Measurements from ENCODE around the gene INTS3. TPM values are rescaled to one million over a fixed set of nuclear protein-coding genes. Genes with fewer than 3 reads are reported as not detected.

Gene INTS3
- total RNA-seq, 2 donors from 2014 or later: 21.8 to 26.7 TPM

GRCh38 chr1:153688276-153688675 lies 39.6 kb upstream of the INTS3 start:
- Histone ChIP-seq H3K4me1 (no peaks in the 10 kb centered on the region), H3K27me3 (no peaks in the 10 kb centered on the region), H3K36me3 (peaks cover 11% of the 10 kb centered on the region), H3K9me3 (no peaks in the 10 kb centered on the region), H3K4me3 (no peak overlapping the region), H3K27ac (no peak overlapping the region)
- TF ChIP-seq, protein P1, sequence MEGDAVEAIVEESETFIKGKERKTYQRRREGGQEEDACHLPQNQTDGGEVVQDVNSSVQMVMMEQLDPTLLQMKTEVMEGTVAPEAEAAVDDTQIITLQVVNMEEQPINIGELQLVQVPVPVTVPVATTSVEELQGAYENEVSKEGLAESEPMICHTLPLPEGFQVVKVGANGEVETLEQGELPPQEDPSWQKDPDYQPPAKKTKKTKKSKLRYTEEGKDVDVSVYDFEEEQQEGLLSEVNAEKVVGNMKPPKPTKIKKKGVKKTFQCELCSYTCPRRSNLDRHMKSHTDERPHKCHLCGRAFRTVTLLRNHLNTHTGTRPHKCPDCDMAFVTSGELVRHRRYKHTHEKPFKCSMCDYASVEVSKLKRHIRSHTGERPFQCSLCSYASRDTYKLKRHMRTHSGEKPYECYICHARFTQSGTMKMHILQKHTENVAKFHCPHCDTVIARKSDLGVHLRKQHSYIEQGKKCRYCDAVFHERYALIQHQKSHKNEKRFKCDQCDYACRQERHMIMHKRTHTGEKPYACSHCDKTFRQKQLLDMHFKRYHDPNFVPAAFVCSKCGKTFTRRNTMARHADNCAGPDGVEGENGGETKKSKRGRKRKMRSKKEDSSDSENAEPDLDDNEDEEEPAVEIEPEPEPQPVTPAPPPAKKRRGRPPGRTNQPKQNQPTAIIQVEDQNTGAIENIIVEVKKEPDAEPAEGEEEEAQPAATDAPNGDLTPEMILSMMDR (IDR thresholded peaks at IDR 0.05): no peak
- no peak for DNase-seq (ENCODE audit: low spot score)

DNA sequence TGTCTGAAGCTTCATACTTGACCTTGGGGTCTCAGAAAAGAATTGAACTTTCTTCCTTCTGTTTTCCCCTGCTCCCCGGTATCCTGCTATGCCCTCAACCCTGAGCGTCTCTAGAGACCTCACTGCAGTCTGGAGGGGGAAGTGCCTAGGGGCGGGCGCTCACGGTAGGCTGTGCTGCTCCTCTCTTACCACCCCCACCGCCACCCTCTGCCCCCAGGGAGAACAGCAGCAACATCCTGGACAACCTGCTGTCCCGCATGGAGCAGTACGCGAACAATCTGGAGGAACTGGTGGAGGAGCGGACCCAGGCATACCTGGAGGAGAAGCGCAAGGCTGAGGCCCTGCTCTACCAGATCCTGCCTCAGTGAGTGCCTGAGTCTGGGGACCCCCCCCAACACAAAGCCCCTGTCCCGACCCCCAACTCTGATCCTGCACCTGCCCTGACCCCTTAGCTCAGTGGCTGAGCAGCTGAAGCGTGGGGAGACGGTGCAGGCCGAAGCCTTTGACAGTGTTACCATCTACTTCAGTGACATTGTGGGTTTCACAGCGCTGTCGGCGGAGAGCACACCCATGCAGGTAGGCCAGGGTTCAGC lies 39.0 kb upstream of the INTS3 start:
- Histone ChIP-seq H3K27me3 (no peaks in the 10 kb centered on the region), H3K36me3 (peaks cover 11% of the 10 kb centered on the region), H3K4me1 (no peaks in the 10 kb centered on the region), H3K9me3 (no peaks in the 10 kb centered on the region), H3K4me3 (no peak overlapping the region), H3K27ac (no peak overlapping the region)
- TF ChIP-seq, protein P1 (IDR thresholded peaks at IDR 0.05): no peak
- no peak for DNase-seq (ENCODE audit: low spot score)

- TF ChIP-seq, protein P1 (IDR thresholded peaks at IDR 0.05): no peak
- Histone ChIP-seq H3K4me3 (no peak overlapping the region), H3K9me3 (no peaks in the 10 kb centered on the region), H3K27me3 (no peaks in the 10 kb centered on the region), H3K4me1 (peaks cover 0 to 16% of the 10 kb centered on the region in 2 donors), H3K36me3 (peaks cover 4% of the 10 kb centered on the region), H3K27ac (no peak overlapping the region)
- DNase-seq (ENCODE audit: low spot score): no peak
Observed at GRCh38 chr1:153693466-153693865, 34.4 kb upstream of the INTS3 start.

DNA sequence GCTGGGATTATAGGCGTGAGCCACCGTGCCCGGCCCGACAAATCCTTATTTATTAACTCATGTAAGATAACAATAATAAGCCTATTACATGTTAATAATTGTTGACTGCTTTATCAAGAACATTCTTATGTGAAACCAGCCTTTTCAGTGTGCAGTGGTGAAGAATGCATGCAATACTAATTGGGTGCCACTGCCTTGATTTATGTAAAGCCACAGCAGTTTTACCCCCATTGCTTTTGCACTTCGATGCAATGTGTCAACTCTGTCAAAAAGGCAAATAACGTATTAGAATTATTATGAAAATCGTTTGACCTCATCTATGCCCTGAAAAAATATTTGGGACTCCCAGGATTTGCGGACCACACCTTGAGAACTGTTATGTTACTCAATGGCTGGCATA lies 31.1 kb upstream of the INTS3 start:
- H3K9me3 ChIP-seq: no peaks in the 10 kb centered on the region
- H3K27me3 ChIP-seq: no peaks in the 10 kb centered on the region
- no peak overlapping the region for H3K4me3 ChIP-seq
- TF ChIP-seq, protein P1 (IDR thresholded peaks at IDR 0.05): no peak
- H3K4me1 ChIP-seq: peaks cover 0 to 33% of the 10 kb centered on the region in 2 donors
- no peak for DNase-seq (ENCODE audit: low spot score)
- H3K36me3 ChIP-seq: no peaks in the 10 kb centered on the region
- H3K27ac ChIP-seq: peak overlapping the region; percentile 84 to 91

DNA sequence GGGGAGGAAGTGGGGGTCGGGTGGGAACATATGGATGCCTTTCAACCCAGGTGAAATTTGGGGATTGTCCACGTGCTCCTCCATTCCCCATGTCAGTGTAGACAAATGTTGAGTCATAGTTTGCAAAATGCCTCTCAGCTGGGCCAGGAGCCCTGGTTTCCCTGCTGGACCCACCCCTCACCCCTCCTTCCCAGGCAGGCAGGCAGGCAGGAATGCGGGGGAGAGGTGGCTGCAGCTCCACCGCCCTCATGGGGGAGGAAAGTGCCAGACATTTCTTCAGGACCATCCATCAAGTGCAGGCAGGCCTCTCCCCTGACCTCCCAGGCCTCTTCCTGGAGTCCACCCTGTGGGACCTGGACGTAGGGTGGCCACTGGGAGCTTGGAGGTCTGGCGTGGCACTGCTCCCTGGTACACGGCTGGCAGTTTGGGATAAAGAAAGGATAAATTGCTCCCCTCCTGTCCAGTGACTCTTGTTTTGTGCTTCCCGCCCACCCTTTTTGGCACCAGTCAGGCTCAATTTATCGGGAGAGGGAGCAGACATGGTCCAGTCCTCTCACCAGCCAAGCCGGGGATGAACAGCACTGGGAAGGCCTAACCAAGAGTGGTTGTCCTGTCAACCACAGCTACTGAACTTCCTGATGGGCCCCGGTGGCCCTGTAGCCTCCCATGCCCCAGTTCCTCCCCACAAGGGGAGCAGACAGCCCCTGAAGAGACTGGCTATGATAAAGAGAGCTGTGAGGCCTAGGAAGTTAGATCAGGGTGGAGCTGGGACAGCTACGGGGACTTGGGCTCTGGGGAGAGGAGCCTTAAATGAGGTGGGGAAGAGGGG lies 30.4 kb upstream of the INTS3 start:
- Histone ChIP-seq H3K27ac (peak overlapping the region; percentile 84 to 91), H3K36me3 (no peaks in the 10 kb centered on the region), H3K4me1 (peaks cover 0 to 33% of the 10 kb centered on the region in 2 donors), H3K9me3 (no peaks in the 10 kb centered on the region), H3K27me3 (no peaks in the 10 kb centered on the region), H3K4me3 (peak overlapping the region in 1 of 2 donors; percentile 19)
- peak; percentile 82 for DNase-seq (ENCODE audit: low spot score)
- TF ChIP-seq, protein P1 (IDR thresholded peaks at IDR 0.05): no peak

Data from right atrium auricular region (tissue), 2 donors.